Thyroid gland (tissue), 4 donors: ENCODE results near the gene PAPPA2. TPM values are rescaled to one million over a fixed set of nuclear protein-coding genes. Genes with fewer than 3 reads are reported as not detected.

ENCODE experiments used
- DNase-seq, 2 donors: peaks; one replicate each; pipeline ENCODE4 v3.0.0-alpha.2; 2019
- H3K27ac ChIP-seq, 3 donors: fragments of 200-600 bp; sonication (generic); 1 replicate in 2 of 3; 2 replicates in 1 of 3; pipeline ENCODE4 v1.5.1; 2016 to 2019; ENCODE audit warnings: mild to moderate bottlenecking in 1 of 3, moderate library complexity in 1 of 3
- H3K27me3 ChIP-seq: fragments of 200-600 bp; sonication (generic); one replicate; pipeline ENCODE4 v1.5.1; 2019
- H3K36me3 ChIP-seq, 2 donors: fragments of 200-600 bp; sonication (generic); one replicate each; pipeline ENCODE4 v1.5.1; 2016 to 2019
- H3K4me1 ChIP-seq, 2 donors: fragments of 200-600 bp; sonication (generic); one replicate each; pipeline ENCODE4 v1.5.1; 2017 to 2019
- H3K4me3 ChIP-seq, 3 donors: fragments of 200-600 bp; sonication (generic); replicated peaks in 1 of 3; 1 replicate in 2 of 3; 2 replicates in 1 of 3; pipeline ENCODE4 v1.5.1; 2016; ENCODE audit warnings: mild to moderate bottlenecking in 1 of 3
- H3K9me3 ChIP-seq: fragments of 200-600 bp; sonication (generic); one replicate; pipeline ENCODE4 v1.5.1; 2017
- POLR2A ChIP-seq, 2 donors: fragments of 450-650 bp; IDR thresholded peaks; one replicate each; pipeline ENCODE4 v1.6.1; 2017; ENCODE audit warnings: antibody characterized with exemption in 2 of 2, mild to moderate bottlenecking in 2 of 2, moderate library complexity in 1 of 2
- WGBS, 2 donors: methylation state at CpG; one replicate each; pipeline ENCODE4 v1.1.5; 2017; 5-methylcytosine and 5-hydroxymethylcytosine counted together
- intact Hi-C: fragments of 100-400 bp; cut with DNase I; formaldehyde crosslinking; loops from one replicate; pipeline ENCODE4 v1.15.1; 2023
- total RNA-seq, 4 donors: library from RNA; depleted of rRNA; stranded (reverse); fragments of >200 nt; gene quantifications; one replicate each; pipeline ENCODE4 v1.2.3, GENCODE V29; 2016
- TF ChIP-seq, protein P1 (sequence below), 6 experiments: fragments of 200-600 bp in 3 of 6; fragments of 450-650 bp in 3 of 6; sonication (generic) in 3 of 6; IDR thresholded peaks; one replicate each; pipeline ENCODE4 v1.5.1; 2016 to 2019; ENCODE audit warnings: antibody characterized with exemption in 6 of 6, mild to moderate bottlenecking in 2 of 6, inconsistent platforms in 1 of 6, moderate library complexity in 1 of 6

Gene PAPPA2
- total RNA-seq, 4 donors from 2014 or later = 1.1 to 2.7 (median 1.6) TPM

DNA sequence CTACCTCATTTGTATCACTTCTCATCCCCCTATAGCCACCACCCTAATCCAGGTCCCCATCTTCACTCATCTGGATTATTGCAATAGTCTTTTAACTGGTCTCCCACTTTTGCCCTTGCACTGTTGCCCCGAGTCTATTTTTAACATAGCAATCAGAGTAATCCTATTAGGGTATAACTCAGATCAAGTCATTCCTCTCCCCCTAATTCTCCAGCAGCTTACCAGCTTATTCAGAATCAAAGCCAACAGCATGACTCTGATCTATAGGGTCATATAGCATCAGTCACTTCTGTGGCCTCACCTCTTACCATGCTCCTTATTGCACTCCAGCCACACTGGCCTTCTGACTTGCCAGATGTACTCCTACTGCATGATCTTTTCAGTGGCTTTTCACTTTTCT is 140.7 kb downstream of the PAPPA2 start:
- H3K36me3 ChIP-seq = no peaks in the 10 kb centered on the region
- TF ChIP-seq POLR2A (IDR thresholded peaks at IDR 0.05) = no peak
- TF ChIP-seq, protein P1, sequence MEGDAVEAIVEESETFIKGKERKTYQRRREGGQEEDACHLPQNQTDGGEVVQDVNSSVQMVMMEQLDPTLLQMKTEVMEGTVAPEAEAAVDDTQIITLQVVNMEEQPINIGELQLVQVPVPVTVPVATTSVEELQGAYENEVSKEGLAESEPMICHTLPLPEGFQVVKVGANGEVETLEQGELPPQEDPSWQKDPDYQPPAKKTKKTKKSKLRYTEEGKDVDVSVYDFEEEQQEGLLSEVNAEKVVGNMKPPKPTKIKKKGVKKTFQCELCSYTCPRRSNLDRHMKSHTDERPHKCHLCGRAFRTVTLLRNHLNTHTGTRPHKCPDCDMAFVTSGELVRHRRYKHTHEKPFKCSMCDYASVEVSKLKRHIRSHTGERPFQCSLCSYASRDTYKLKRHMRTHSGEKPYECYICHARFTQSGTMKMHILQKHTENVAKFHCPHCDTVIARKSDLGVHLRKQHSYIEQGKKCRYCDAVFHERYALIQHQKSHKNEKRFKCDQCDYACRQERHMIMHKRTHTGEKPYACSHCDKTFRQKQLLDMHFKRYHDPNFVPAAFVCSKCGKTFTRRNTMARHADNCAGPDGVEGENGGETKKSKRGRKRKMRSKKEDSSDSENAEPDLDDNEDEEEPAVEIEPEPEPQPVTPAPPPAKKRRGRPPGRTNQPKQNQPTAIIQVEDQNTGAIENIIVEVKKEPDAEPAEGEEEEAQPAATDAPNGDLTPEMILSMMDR (IDR thresholded peaks at IDR 0.05) = no peak
- no peak overlapping the region for H3K27ac ChIP-seq
- intact Hi-C loops = no loop called here
- no peaks in the 10 kb centered on the region for H3K27me3 ChIP-seq
- WGBS, 2 donors = 88 to 97% methylated on average over 1 of the region's 1 CpG
- H3K4me3 ChIP-seq = no peak overlapping the region
- DNase-seq = no peak
- H3K9me3 ChIP-seq = no peaks in the 10 kb centered on the region
- H3K4me1 ChIP-seq = no peaks in the 10 kb centered on the region

DNA sequence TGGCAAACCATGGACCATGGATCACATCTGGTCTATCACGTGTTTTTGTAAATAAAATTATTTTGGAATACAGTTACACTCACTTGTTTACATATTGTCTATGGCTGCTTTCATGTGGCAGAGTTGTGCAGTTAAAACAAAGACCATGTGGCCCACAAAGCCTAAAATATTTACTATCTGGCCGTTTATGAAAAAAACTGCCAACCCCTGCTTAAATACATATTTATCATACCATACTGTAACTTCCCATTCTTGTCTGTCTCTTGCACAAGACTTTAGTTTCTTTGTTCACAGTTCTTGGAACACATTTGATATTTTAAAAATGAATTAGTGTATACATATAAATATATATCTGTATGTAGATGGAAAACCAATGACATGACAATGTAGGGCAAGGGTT is 141.5 kb downstream of the PAPPA2 start:
- Histone ChIP-seq H3K4me3 (no peak overlapping the region), H3K27ac (no peak overlapping the region), H3K4me1 (no peaks in the 10 kb centered on the region), H3K27me3 (no peaks in the 10 kb centered on the region), H3K9me3 (no peaks in the 10 kb centered on the region), H3K36me3 (no peaks in the 10 kb centered on the region)
- intact Hi-C loops = no loop called here
- DNase-seq = no peak
- TF ChIP-seq, protein P1 (IDR thresholded peaks at IDR 0.05) = no peak
- TF ChIP-seq POLR2A (IDR thresholded peaks at IDR 0.05) = no peak
- WGBS, 2 donors = 79 to 87% methylated on average over 2 of the region's 2 CpGs

DNA sequence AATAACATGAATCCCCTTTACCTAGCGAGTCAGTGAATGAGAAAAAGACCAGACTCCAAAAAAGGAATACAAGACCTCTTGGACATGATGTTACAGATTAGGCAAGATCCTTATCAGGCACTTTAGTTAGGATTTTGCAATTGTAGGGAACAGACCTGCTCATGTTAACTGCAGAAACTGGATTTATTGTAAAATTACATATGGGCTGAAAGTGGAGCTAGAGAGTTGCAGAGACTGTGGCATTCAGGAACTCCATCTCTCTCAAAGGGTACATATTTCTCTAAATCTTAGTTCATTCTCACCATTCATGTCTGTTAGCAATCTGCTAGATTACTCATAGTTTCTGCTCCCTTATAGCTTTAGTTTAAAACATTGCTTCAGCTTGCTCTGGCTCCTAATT is 142.2 kb downstream of the PAPPA2 start:
- intact Hi-C loops = no loop called here
- Histone ChIP-seq H3K9me3 (no peaks in the 10 kb centered on the region), H3K36me3 (no peaks in the 10 kb centered on the region), H3K27ac (no peak overlapping the region), H3K4me3 (no peak overlapping the region), H3K4me1 (no peaks in the 10 kb centered on the region), H3K27me3 (no peaks in the 10 kb centered on the region)
- TF ChIP-seq POLR2A (IDR thresholded peaks at IDR 0.05) = no peak
- TF ChIP-seq, protein P1 (IDR thresholded peaks at IDR 0.05) = no peak
- WGBS, 2 donors = 83 to 87% methylated on average over 1 of the region's 1 CpG
- DNase-seq = no peak

DNA sequence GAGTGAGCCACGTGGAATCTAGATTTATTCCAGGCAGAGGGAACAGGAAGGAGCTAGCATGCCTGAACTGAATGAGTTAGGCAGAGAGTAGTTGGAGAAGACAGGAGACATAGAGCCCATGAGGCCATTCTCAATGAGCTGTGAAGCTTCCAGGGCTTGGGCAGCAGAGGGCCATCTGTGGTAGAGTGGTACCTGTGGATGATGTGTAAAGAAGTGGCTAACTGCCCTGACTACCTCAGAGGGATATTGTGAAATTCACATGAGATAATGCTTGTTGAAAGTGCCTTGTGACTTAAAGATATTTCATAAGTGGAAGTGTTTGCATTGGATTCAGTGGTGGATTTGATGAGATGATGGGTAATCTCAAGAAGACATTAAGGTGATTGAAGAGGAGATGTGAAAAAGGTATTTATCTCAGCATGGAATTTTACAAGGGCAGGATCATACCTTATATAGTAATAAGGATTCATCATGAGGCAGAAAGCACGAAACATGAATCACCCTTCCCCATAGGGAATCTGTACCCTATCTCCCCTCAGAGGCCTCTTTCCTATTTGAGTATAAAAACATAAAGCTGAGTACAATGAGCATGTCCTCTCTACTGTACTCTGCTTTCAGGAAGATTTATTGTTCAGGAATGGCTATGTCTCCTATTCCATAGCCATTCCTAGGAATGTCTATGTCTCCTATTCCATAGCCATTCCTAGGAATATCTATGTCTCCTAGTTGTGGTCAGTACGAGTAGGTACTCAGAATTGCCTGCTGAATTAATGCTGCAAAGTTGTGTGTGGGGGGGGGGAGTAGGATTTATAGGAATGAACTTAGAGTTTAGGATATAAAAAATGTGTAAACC is 146.8 kb downstream of the PAPPA2 start:
- Histone ChIP-seq H3K9me3 (no peaks in the 10 kb centered on the region), H3K27ac (no peak overlapping the region), H3K4me3 (no peak overlapping the region), H3K27me3 (no peaks in the 10 kb centered on the region), H3K36me3 (no peaks in the 10 kb centered on the region), H3K4me1 (no peaks in the 10 kb centered on the region)
- DNase-seq = no peak
- intact Hi-C loops = no loop called here
- WGBS, 2 donors = 74 to 76% methylated on average over 3 of the region's 3 CpGs
- TF ChIP-seq, protein P1 (IDR thresholded peaks at IDR 0.05) = no peak
- no peak for TF ChIP-seq POLR2A (IDR thresholded peaks at IDR 0.05)

DNA sequence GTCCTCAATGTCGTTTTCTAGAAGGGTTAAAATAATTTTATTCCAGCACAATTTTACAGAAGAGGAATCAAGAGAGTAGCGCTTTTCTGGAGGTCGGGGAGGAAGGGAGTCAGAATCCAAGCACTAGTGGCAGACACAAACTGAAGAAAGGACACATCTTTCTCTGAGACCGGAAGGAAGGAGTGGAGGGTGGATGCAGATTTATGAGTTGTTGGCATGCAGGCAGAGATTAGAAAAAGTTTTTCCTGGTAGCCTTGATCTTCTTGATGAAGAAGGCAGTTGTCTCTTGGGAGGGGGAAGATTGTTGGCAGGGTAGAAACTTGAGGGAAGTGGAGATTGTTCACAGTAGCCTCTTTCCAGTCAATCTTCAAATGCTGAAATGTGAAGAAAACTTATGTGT is 149.8 kb downstream of the PAPPA2 start:
- Histone ChIP-seq H3K27me3 (no peaks in the 10 kb centered on the region), H3K4me3 (no peak overlapping the region), H3K9me3 (no peaks in the 10 kb centered on the region), H3K4me1 (no peaks in the 10 kb centered on the region), H3K27ac (no peak overlapping the region), H3K36me3 (no peaks in the 10 kb centered on the region)
- intact Hi-C loops = no loop called here
- DNase-seq = no peak
- TF ChIP-seq POLR2A (IDR thresholded peaks at IDR 0.05) = no peak
- TF ChIP-seq, protein P1 (IDR thresholded peaks at IDR 0.05) = no peak
- WGBS, 2 donors = 80 to 84% methylated on average over 4 of the region's 4 CpGs
